SK-N-SH treated with all-trans-retinoic acid at 6 μM for 48 hours (cell line): ENCODE measurements around the gene PCP4L1.

Experiments used
- ATAC-seq: fragments of 200-7000 bp; cut with Tn5 transposase; 3 replicates; pipeline ENCODE4 v1.9.1; 2020; ENCODE audit warnings: mild to moderate bottlenecking, moderate library complexity
- BACH2 ChIP-seq: fragments of 250-450 bp; sonication (Bioruptor Pico); IDR thresholded peaks from 2 replicates; pipeline ENCODE4 v1.9.0; 2021; ENCODE audit warnings: mild to moderate bottlenecking, borderline replicate concordance
- ESRRG ChIP-seq: fragments of 250-450 bp; sonication (Bioruptor Pico); IDR thresholded peaks from 2 replicates; pipeline ENCODE4 v1.6.1; 2021; ENCODE audit warnings: mild to moderate bottlenecking
- GLIS3 ChIP-seq: fragments of 250-450 bp; sonication (Bioruptor Pico); IDR thresholded peaks from 2 replicates; pipeline ENCODE4 v1.5.0; 2020; ENCODE audit warnings: mild to moderate bottlenecking, moderate library complexity
- OSR1 ChIP-seq: fragments of 250-450 bp; sonication (Bioruptor Pico); IDR thresholded peaks from 2 replicates; pipeline ENCODE4 v1.8.0; 2022; ENCODE audit warnings: moderate library complexity, mild to moderate bottlenecking, inconsistent platforms
- PPARA ChIP-seq: fragments of 250-450 bp; sonication (Bioruptor Pico); IDR thresholded peaks from 2 replicates; pipeline ENCODE4 v1.5.0; 2020; ENCODE audit warnings: mild to moderate bottlenecking, borderline replicate concordance
- RARB ChIP-seq: fragments of 250-450 bp; sonication (Bioruptor Pico); IDR thresholded peaks from 2 replicates; pipeline ENCODE4 v1.8.0; 2021; ENCODE audit warnings: mild to moderate bottlenecking, moderate library complexity
- SNAI2 ChIP-seq: fragments of 250-450 bp; sonication (Bioruptor Pico); IDR thresholded peaks from 2 replicates; pipeline ENCODE4 v1.5.0; 2020; ENCODE audit warnings: mild to moderate bottlenecking, moderate library complexity
- TOX ChIP-seq: fragments of 250-450 bp; sonication (Bioruptor Pico); IDR thresholded peaks from 2 replicates; pipeline ENCODE4 v1.8.0; 2021; ENCODE audit warnings: mild to moderate bottlenecking, moderate library complexity, borderline replicate concordance
- ZC3H10 ChIP-seq: fragments of 250-450 bp; sonication (Bioruptor Pico); IDR thresholded peaks from 2 replicates; pipeline ENCODE4 v1.5.1; 2021; ENCODE audit warnings: mild to moderate bottlenecking, moderate library complexity
- ZFP3 ChIP-seq: fragments of 250-450 bp; sonication (Bioruptor Pico); IDR thresholded peaks from 2 replicates; pipeline ENCODE4 v1.5.0; 2020; ENCODE audit warnings: mild to moderate bottlenecking, moderate library complexity
- ZFP30 ChIP-seq: fragments of 450-650 bp; formaldehyde crosslinking; IDR thresholded peaks from 2 replicates; pipeline ENCODE4 v1.5.0; 2022; ENCODE audit warnings: mild to moderate bottlenecking, moderate library complexity
- ZNF565 ChIP-seq: fragments of 450-650 bp; formaldehyde crosslinking; conservative IDR thresholded peaks from 2 replicates; pipeline ENCODE4 v1.5.0; 2020; ENCODE audit warnings: low read depth, mild to moderate bottlenecking, moderate library complexity
- ZNF70 ChIP-seq: fragments of 450-650 bp; formaldehyde crosslinking; IDR thresholded peaks from 2 replicates; pipeline ENCODE4 v1.5.0; 2020; ENCODE audit warnings: mild to moderate bottlenecking, moderate library complexity
- ZNF8 ChIP-seq: fragments of 450-650 bp; formaldehyde crosslinking; IDR thresholded peaks from 2 replicates; pipeline ENCODE4 v1.5.0; 2020; ENCODE audit warnings: mild to moderate bottlenecking, moderate library complexity
- TF ChIP-seq, protein P1 (sequence below): fragments of 250-450 bp; sonication (Bioruptor Pico); IDR thresholded peaks from 2 replicates; pipeline ENCODE4 v1.5.0; 2020; ENCODE audit warnings: mild to moderate bottlenecking, moderate library complexity
- TF ChIP-seq, protein P2 (sequence below): fragments of 250-450 bp; sonication (Bioruptor Pico); IDR thresholded peaks from 2 replicates; pipeline ENCODE4 v1.8.0; 2020; ENCODE audit warnings: mild to moderate bottlenecking, moderate library complexity, borderline replicate concordance
- TF ChIP-seq, protein P3 (sequence below): fragments of 250-450 bp; sonication (Bioruptor Pico); IDR thresholded peaks from 2 replicates; pipeline ENCODE4 v1.5.1; 2021; ENCODE audit warnings: mild to moderate bottlenecking, moderate library complexity
- TF ChIP-seq, protein P4 (sequence below): fragments of 250-450 bp; sonication (Bioruptor Pico); IDR thresholded peaks from 2 replicates; pipeline ENCODE4 v1.8.0; 2021; ENCODE audit warnings: low read depth, mild to moderate bottlenecking, moderate library complexity, borderline replicate concordance
- TF ChIP-seq, protein P5 (sequence below): fragments of 250-450 bp; sonication (Bioruptor Pico); IDR thresholded peaks from 2 replicates; pipeline ENCODE4 v1.5.1; 2020; ENCODE audit warnings: low read depth, mild to moderate bottlenecking, moderate library complexity

PCP4L1 gene

DNA sequence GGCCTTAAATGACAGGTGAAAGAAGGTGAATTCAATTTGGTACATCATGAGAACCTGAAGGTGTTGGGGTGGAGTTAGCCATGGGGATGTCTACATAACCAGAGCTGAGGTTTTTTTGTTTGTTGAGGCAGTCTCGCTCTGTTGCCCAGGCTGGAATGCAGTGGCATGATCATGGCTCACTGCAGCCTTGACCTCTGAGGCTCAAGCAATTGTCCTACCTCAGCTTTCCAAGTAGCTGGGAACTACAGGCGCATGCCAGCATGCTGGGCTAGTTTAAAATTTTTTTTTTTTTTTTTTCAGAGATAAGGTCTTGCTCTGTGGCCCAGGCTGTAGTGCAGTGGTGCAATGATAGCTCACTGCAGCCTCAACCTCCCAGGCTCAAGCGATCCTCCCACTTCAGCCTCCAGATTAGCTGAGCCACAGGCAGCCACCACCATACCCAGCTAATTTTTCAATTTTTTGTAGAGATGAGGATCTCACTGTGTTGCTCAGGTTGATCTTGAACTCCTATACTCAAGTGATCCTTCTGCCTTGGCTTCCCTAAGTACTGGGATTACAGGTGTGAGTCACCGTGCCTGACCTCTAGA lies 53.1 kb downstream of the PCP4L1 start:
- TF ChIP-seq BACH2 (CRISPR knock-in tag) (no peak), OSR1 (CRISPR knock-in tag) (no peak), ZNF565 (CRISPR knock-in tag) (no peak), RARB (CRISPR knock-in tag) (no peak), ZFP3 (CRISPR knock-in tag) (no peak), ZFP30 (no peak)
- TF ChIP-seq, protein P1, sequence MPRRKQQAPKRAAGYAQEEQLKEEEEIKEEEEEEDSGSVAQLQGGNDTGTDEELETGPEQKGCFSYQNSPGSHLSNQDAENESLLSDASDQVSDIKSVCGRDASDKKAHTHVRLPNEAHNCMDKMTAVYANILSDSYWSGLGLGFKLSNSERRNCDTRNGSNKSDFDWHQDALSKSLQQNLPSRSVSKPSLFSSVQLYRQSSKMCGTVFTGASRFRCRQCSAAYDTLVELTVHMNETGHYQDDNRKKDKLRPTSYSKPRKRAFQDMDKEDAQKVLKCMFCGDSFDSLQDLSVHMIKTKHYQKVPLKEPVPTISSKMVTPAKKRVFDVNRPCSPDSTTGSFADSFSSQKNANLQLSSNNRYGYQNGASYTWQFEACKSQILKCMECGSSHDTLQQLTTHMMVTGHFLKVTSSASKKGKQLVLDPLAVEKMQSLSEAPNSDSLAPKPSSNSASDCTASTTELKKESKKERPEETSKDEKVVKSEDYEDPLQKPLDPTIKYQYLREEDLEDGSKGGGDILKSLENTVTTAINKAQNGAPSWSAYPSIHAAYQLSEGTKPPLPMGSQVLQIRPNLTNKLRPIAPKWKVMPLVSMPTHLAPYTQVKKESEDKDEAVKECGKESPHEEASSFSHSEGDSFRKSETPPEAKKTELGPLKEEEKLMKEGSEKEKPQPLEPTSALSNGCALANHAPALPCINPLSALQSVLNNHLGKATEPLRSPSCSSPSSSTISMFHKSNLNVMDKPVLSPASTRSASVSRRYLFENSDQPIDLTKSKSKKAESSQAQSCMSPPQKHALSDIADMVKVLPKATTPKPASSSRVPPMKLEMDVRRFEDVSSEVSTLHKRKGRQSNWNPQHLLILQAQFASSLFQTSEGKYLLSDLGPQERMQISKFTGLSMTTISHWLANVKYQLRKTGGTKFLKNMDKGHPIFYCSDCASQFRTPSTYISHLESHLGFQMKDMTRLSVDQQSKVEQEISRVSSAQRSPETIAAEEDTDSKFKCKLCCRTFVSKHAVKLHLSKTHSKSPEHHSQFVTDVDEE, result no peak
- TF ChIP-seq, protein P2, sequence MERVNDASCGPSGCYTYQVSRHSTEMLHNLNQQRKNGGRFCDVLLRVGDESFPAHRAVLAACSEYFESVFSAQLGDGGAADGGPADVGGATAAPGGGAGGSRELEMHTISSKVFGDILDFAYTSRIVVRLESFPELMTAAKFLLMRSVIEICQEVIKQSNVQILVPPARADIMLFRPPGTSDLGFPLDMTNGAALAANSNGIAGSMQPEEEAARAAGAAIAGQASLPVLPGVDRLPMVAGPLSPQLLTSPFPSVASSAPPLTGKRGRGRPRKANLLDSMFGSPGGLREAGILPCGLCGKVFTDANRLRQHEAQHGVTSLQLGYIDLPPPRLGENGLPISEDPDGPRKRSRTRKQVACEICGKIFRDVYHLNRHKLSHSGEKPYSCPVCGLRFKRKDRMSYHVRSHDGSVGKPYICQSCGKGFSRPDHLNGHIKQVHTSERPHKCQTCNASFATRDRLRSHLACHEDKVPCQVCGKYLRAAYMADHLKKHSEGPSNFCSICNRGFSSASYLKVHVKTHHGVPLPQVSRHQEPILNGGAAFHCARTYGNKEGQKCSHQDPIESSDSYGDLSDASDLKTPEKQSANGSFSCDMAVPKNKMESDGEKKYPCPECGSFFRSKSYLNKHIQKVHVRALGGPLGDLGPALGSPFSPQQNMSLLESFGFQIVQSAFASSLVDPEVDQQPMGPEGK, result no peak
- ATAC-seq, result no peak

DNA sequence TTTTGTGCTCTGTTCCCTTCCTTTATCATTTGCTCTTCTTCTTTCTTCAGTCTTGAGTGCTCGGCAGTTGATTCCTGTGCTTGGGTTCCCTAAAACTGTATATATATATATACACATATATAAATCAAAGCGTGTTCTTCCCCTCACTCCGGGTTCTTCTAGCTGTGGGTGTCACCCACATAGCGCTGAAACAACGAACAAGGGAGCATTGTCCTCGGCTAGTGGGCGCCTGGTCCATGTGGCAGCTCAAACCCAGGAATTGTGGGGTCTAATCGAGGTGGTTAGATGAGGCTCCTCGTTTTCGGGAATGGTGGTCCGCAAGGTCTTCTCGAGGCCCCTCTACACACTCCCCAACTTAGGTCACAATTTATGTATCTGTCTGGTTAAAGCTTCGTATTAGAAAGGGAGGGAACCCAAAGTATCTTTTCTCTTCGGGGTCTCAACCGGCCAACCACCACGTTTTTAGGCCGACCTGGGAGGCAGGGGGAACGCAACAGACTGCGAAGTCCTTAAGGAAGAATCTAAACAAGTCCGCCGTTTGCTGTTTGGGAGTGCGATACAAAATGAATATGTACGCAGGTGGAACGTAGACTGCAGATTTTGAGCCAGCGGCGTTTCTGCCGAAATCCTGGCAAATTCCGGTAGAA lies 55.1 kb downstream of the PCP4L1 start:
- TF ChIP-seq SNAI2 (CRISPR knock-in tag) (no peak), ZNF70 (CRISPR knock-in tag) (no peak), GLIS3 (CRISPR knock-in tag) (no peak), OSR1 (CRISPR knock-in tag) (no peak), BACH2 (CRISPR knock-in tag) (no peak), ZFP30 (no peak), ZNF565 (CRISPR knock-in tag) (no peak), PPARA (no peak), ZNF8 (no peak)
- TF ChIP-seq, protein P3, sequence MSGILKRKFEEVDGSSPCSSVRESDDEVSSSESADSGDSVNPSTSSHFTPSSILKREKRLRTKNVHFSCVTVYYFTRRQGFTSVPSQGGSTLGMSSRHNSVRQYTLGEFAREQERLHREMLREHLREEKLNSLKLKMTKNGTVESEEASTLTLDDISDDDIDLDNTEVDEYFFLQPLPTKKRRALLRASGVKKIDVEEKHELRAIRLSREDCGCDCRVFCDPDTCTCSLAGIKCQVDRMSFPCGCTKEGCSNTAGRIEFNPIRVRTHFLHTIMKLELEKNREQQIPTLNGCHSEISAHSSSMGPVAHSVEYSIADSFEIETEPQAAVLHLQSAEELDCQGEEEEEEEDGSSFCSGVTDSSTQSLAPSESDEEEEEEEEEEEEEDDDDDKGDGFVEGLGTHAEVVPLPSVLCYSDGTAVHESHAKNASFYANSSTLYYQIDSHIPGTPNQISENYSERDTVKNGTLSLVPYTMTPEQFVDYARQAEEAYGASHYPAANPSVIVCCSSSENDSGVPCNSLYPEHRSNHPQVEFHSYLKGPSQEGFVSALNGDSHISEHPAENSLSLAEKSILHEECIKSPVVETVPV (CRISPR knock-in tag), result no peak
- TF ChIP-seq, protein P4, sequence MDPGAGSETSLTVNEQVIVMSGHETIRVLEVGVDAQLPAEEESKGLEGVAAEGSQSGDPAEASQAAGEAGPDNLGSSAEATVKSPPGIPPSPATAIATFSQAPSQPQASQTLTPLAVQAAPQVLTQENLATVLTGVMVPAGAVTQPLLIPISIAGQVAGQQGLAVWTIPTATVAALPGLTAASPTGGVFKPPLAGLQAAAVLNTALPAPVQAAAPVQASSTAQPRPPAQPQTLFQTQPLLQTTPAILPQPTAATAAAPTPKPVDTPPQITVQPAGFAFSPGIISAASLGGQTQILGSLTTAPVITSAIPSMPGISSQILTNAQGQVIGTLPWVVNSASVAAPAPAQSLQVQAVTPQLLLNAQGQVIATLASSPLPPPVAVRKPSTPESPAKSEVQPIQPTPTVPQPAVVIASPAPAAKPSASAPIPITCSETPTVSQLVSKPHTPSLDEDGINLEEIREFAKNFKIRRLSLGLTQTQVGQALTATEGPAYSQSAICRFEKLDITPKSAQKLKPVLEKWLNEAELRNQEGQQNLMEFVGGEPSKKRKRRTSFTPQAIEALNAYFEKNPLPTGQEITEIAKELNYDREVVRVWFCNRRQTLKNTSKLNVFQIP, result no peak
- TF ChIP-seq, protein P2, result no peak
- TF ChIP-seq, protein P5, sequence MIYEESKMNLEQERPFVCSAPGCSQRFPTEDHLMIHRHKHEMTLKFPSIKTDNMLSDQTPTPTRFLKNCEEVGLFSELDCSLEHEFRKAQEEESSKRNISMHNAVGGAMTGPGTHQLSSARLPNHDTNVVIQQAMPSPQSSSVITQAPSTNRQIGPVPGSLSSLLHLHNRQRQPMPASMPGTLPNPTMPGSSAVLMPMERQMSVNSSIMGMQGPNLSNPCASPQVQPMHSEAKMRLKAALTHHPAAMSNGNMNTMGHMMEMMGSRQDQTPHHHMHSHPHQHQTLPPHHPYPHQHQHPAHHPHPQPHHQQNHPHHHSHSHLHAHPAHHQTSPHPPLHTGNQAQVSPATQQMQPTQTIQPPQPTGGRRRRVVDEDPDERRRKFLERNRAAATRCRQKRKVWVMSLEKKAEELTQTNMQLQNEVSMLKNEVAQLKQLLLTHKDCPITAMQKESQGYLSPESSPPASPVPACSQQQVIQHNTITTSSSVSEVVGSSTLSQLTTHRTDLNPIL (CRISPR knock-in tag), result no peak
- ATAC-seq, result no peak; the same call in 2 of the 3 replicates

DNA sequence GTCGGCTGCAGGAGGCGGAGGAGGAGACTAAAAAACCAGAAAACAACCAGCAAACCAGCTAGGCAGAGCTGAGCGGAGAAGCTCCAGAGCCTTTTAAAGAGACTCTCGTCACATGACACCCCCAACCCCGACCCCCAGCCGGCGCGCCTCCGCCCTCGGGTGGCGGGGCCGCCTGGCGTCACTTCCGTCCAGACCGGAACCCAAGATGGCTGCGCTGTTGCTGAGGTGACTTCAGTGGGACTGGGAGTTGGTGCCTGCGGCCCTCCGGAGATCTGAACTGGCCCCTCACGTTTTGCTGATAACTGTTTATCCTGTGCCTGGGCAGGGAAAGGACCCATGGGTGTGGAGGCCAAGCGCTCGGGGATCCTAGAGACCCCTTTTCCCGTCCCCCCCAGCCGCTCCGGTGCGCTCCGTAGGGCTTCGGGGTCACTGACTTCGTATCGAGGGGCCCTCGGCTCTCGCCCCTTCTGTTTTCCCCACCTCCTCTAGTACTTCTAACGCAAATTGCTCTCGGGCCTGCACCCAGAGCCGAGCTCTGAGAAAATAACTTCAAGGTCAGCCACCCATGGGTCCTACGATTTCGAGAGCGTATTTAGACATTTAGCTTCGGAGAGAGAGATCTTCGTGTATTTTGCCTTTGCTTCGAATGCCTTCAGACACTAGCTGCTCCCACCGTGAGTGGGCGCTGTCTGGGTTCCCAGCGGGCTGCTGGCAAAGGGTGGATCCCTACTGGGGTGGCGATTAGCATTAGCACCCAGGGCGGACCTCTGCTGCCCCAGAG lies 55.8 kb downstream of the PCP4L1 start, which contains the start of gene SDHC:
SDHC (plus strand) TSS at position 181 of the 781 bp plus-strand sequence; CDS start at position 206, 25 bp downstream.
- peak; percentile 98 for ATAC-seq
- no peak for TF ChIP-seq ZFP3 (CRISPR knock-in tag)
- no peak for TF ChIP-seq ESRRG (CRISPR knock-in tag)
- no peak for TF ChIP-seq ZNF565 (CRISPR knock-in tag)
- 0 out of 2 replicates have a peak, but pooled peaks have one; percentile 33 for TF ChIP-seq ZC3H10
- TF ChIP-seq ZNF8, result no peak
- TF ChIP-seq, protein P3 (CRISPR knock-in tag), result no peak
- TF ChIP-seq TOX (CRISPR knock-in tag), result no peak
- TF ChIP-seq, protein P1, result no peak
